ENCODE data around the gene P2RY1. TPM values are rescaled to one million over a fixed set of nuclear protein-coding genes. Genes with fewer than 3 reads are reported as not detected.
A peak's percentile ranks its signal among the peaks of the same experiment; 100 is the strongest.

The P2RY1 gene
- total and polyA plus RNA-seq, 9 of the 15 experiments (the other 6 are each of a cell fraction or from before 2014, with no cell fraction given): 6.0 to 27.9 (median 18.4) TPM

GRCh38 chr3:152818027-152818426, 16.9 kb upstream of the P2RY1 start (continued):
- TF ChIP-seq ZNF318 (IDR thresholded peaks at IDR 0.05; ENCODE audit: borderline replicate concordance in 1 of 2, low read depth in 1 of 2): no peak
- no peak for TF ChIP-seq SMAD4 (CRISPR knock-in tag; conservative IDR thresholded peaks at IDR 0.05)
- no peak for TF ChIP-seq ZNF232 (CRISPR knock-in tag; IDR thresholded peaks at IDR 0.05)
- no peak for TF ChIP-seq ZNF212 (CRISPR knock-in tag; IDR thresholded peaks at IDR 0.05)
- no peak for TF ChIP-seq ZKSCAN3 (CRISPR knock-in tag; IDR thresholded peaks at IDR 0.05)
- no peak for TF ChIP-seq SNIP1 (IDR thresholded peaks at IDR 0.05; ENCODE audit: low read depth)
- no peak for TF ChIP-seq BCLAF1 (IDR thresholded peaks at IDR 0.05; ENCODE audit: borderline replicate concordance in 1 of 2, control insufficient read depth in 1 of 2, low read depth in 2 of 2, low read length in 1 of 2)
- no peak for TF ChIP-seq BRD4 (IDR thresholded peaks at IDR 0.05)
- no peak for TF ChIP-seq RUNX1 (IDR thresholded peaks at IDR 0.05; ENCODE audit: low read depth)
- peak; percentile 71 for TF ChIP-seq SMARCA4 (IDR thresholded peaks at IDR 0.05)
- TF ChIP-seq ESRRB (CRISPR knock-in tag; IDR thresholded peaks at IDR 0.05; ENCODE audit: borderline replicate concordance): no peak
- peak; percentile 52; the same call in 1 of the 2 replicates for TF ChIP-seq KLF16 (IDR thresholded peaks at IDR 0.05)
- TF ChIP-seq ZNF280A (IDR thresholded peaks at IDR 0.05; ENCODE audit: low read depth, partially characterized antibody): no peak
- TF ChIP-seq ARID1B (IDR thresholded peaks at IDR 0.05): peak; percentile 88
- no peak for TF ChIP-seq ZNF12 (CRISPR knock-in tag; IDR thresholded peaks at IDR 0.05)
- TF ChIP-seq FOXM1 (IDR thresholded peaks at IDR 0.05; ENCODE audit: low read depth): peak; percentile 25; the same call in 1 of the 2 replicates
- no peak for TF ChIP-seq FOXM1 (CRISPR knock-in tag; IDR thresholded peaks at IDR 0.05; ENCODE audit: low read depth)
- TF ChIP-seq CREM (IDR thresholded peaks at IDR 0.05; ENCODE audit: low read depth): peak; percentile 65; the same call in 1 of the 2 replicates
